Measurements from ENCODE around the gene CCDC186. TPM values are rescaled to one million over a fixed set of nuclear protein-coding genes. Genes with fewer than 3 reads are reported as not detected.

CCDC186 gene
- total RNA-seq, 4 donors from 2014 or later = 14.5 to 31.8 (median 19.3) TPM

GRCh38 chr10:114077347-114077746, 96.7 kb downstream of the CCDC186 start:
- DNase-seq (ENCODE audit: low spot score) = no peak
- ATAC-seq (ENCODE audit: low FRiP score) = no peak
- no peak for TF ChIP-seq CTCF (IDR thresholded peaks at IDR 0.05)

GRCh38 chr10:114075093-114075492, 98.9 kb downstream of the CCDC186 start:
- DNase-seq (ENCODE audit: low spot score) = no peak
- ATAC-seq (ENCODE audit: low FRiP score) = no peak
- no peak for TF ChIP-seq CTCF (IDR thresholded peaks at IDR 0.05)

- no peak for ATAC-seq (ENCODE audit: low FRiP score)
- no peak for DNase-seq (ENCODE audit: low spot score)
- no peak for TF ChIP-seq CTCF (IDR thresholded peaks at IDR 0.05)
Observed at GRCh38 chr10:114073395-114074186, 100.4 kb downstream of the CCDC186 start.

- no peak for TF ChIP-seq CTCF (IDR thresholded peaks at IDR 0.05)
- no peak for ATAC-seq (ENCODE audit: low FRiP score)
Observed at GRCh38 chr10:114071178-114071577, 102.8 kb downstream of the CCDC186 start.

More at GRCh38 chr10:114071178-114071577, 102.8 kb downstream of the CCDC186 start:
- no peak for DNase-seq (ENCODE audit: low spot score)

Small RNAs within 50 kb of the gene (small RNA-seq; reads per million reads assigned to genes)
- gene RF02277 (not detected), gene RNU6-709P (not detected)

Other genes with a start within 250 kb of the CCDC186 start
- gene ADRB1, start 130.3 kb downstream of the CCDC186 start, total RNA-seq = 10 to 100 TPM in 1 of 4 donors, 1 to 10 TPM in 3; 4.3 to 16.7 (median 6.4) TPM
- gene TDRD1, start 5.2 kb upstream of the CCDC186 start, total RNA-seq = under 1 TPM in 3 of 4 donors, not detected in 1; 0.24 to 0.46 (median 0.31) TPM
- 1 to 10 TPM in 1 of 4 donors, under 1 TPM in 2, not detected in 1; 0.09 to 1.4 (median 0.48) TPM for gene VWA2, start 65.1 kb upstream of the CCDC186 start, total RNA-seq
- gene AFAP1L2, start 230.3 kb upstream of the CCDC186 start, total RNA-seq = 10 to 100 TPM in 1 of 4 donors, 1 to 10 TPM in 3; 3.7 to 18.8 (median 4.5) TPM